GM18519 (cell line): ENCODE results near the gene PPFIBP2.
A peak's percentile ranks its signal among the peaks of the same experiment; 100 is the strongest.
"Not testable (repeated sequence)": the region's sequence is repeated elsewhere in the genome, so short reads cannot be mapped to it uniquely, and the experiment has no call there.

Experiments used
- ATAC-seq: cut with Tn5 transposase; IDR thresholded peaks from one replicate; pipeline ENCODE4 v1.9.1; 2021; ENCODE audit warnings: mild to moderate bottlenecking, moderate library complexity; ENCODE audit not compliant: unreplicated experiment, low FRiP score

Gene PPFIBP2

GRCh38 chr11:7654195-7654705 lies 140.5 kb downstream of the PPFIBP2 start:
- no peak for ATAC-seq

- no peak for ATAC-seq
These were observed 141.7 kb downstream of the PPFIBP2 start for GRCh38 chr11:7655253-7656217.

GRCh38 chr11:7656704-7657103 lies 142.9 kb downstream of the PPFIBP2 start:
- no peak for ATAC-seq

GRCh38 chr11:7657306-7658025 lies 143.7 kb downstream of the PPFIBP2 start:
- ATAC-seq: no peak

- ATAC-seq: not testable (repeated sequence)
These were observed 149.7 kb downstream of the PPFIBP2 start for GRCh38 chr11:7663531-7663930.

GRCh38 chr11:7664867-7665266 lies 151.1 kb downstream of the PPFIBP2 start:
- no peak for ATAC-seq

GRCh38 chr11:7665473-7666291 lies 151.9 kb downstream of the PPFIBP2 start:
- peak; percentile 96 for ATAC-seq

- no peak for ATAC-seq
These were observed 152.6 kb downstream of the PPFIBP2 start for GRCh38 chr11:7666292-7666866.

GRCh38 chr11:7667460-7667859 lies 153.7 kb downstream of the PPFIBP2 start:
- ATAC-seq: no peak

GRCh38 chr11:7668464-7668863 lies 154.7 kb downstream of the PPFIBP2 start:
- ATAC-seq: no peak

GRCh38 chr11:7668911-7669310 lies 155.1 kb downstream of the PPFIBP2 start:
- no peak for ATAC-seq

- no peak for ATAC-seq
These were observed 156.8 kb downstream of the PPFIBP2 start for GRCh38 chr11:7670641-7671040.

- ATAC-seq: peak; percentile 53
These were observed 157.8 kb downstream of the PPFIBP2 start for GRCh38 chr11:7671347-7672215.

- no peak for ATAC-seq
These were observed 158.6 kb downstream of the PPFIBP2 start for GRCh38 chr11:7672276-7672959.

- no peak for ATAC-seq
These were observed 159.3 kb downstream of the PPFIBP2 start, which contains the start of gene CYB5R2 for GRCh38 chr11:7672960-7673723. Gene CYB5R2, minus strand, starts transcription at chr11:7673500. Its CDS starts 675 bp downstream, at chr11:7672825.

- ATAC-seq: no peak
These were observed 160.1 kb downstream of the PPFIBP2 start for GRCh38 chr11:7673724-7674434.

GRCh38 chr11:7675631-7676030 lies 161.8 kb downstream of the PPFIBP2 start:
- no peak for ATAC-seq
